Endothelial cell of umbilical vein (primary cell): ENCODE results near the gene CELSR1. TPM values are rescaled to one million over a fixed set of nuclear protein-coding genes. Genes with fewer than 3 reads are reported as not detected.

Source experiments
- BruUV-seq: library from RNA; stranded (reverse); fragments of 400-500 nt; replicated peaks from 2 replicates; lab custom pipeline; 2021; lab: Mats Ljungman, UMichigan
- CTCF ChIA-PET: fragments of 300-600, 350-600 bp; sonication (Branson Sonifier 250); formaldehyde crosslinking; loops from one replicate; lab custom pipeline; 2021; ENCODE audit warnings: antibody characterized with exemption, inconsistent platforms; lab: Charles Lee
- POLR2A ChIA-PET: fragments of 300-600, 350-600 bp; sonication (Branson Sonifier 250); formaldehyde crosslinking; loops from one replicate; lab custom pipeline; 2021; ENCODE audit warnings: antibody characterized with exemption, inconsistent platforms; lab: Charles Lee
- DNase-seq: peaks from one replicate; pipeline ENCODE4 v3.0.0-alpha.2; 2011; ENCODE audit warnings: low read depth, low spot score
- FAIRE-seq: peaks from 2 replicates; lab custom pipeline; 2011; peaks lifted over from hg19 to GRCh38; lab: Jason Lieb, UNC
- H2AFZ ChIP-seq: 2 replicates; pipeline ENCODE4 v1.6.0; 2012; ENCODE audit warnings: low read depth, low read length, control low read depth, inconsistent platforms
- H3K27ac ChIP-seq: 2 replicates; pipeline ENCODE4 v1.5.1; 2011; ENCODE audit warnings: low read depth, mild to moderate bottlenecking, control low read depth, low read length, moderate library complexity; ENCODE audit not compliant: insufficient read depth
- H3K27me3 ChIP-seq, 2 experiments: 2 replicates each; pipeline versions ENCODE4 v1.6.0 to v1.6.1; 2011; ENCODE audit warnings: low read length in 2 of 2, mixed read lengths in 1 of 2; ENCODE audit not compliant: control insufficient read depth in 2 of 2, insufficient read depth in 2 of 2
- H3K36me3 ChIP-seq, 2 experiments: 2 replicates in 1 of 2; 3 replicates in 1 of 2; pipeline ENCODE4 v1.5.1; 2011; ENCODE audit warnings: low read length in 2 of 2, mild to moderate bottlenecking in 1 of 2, moderate library complexity in 1 of 2; ENCODE audit not compliant: control insufficient read depth in 2 of 2, insufficient read depth in 2 of 2; ENCODE audit errors: extremely low read depth in 1 of 2
- H3K4me1 ChIP-seq: 3 replicates; pipeline ENCODE4 v1.5.1; 2011; ENCODE audit warnings: mild to moderate bottlenecking, low read length; ENCODE audit not compliant: control insufficient read depth, insufficient read depth; ENCODE audit errors: extremely low read depth
- H3K4me2 ChIP-seq: 2 replicates; pipeline ENCODE4 v1.6.1; 2011; ENCODE audit warnings: low read length, control low read depth, mixed read lengths; ENCODE audit not compliant: insufficient read depth
- H3K4me3 ChIP-seq, 3 experiments: fragments of 200-600 bp in 1 of 3; sonication (generic), shearing (Covaris generic) in 1 of 3; replicated peaks in 1 of 3; 2 replicates each; pipeline ENCODE4 v1.5.1; 2011 to 2016; ENCODE audit warnings: control low read depth in 3 of 3, low read length in 3 of 3, mild to moderate bottlenecking in 2 of 3, inconsistent platforms in 1 of 3, low read depth in 1 of 3, moderate library complexity in 1 of 3; ENCODE audit not compliant: insufficient read depth in 1 of 3
- H3K79me2 ChIP-seq: 2 replicates; pipeline ENCODE4 v1.6.0; 2012; ENCODE audit warnings: low read length, inconsistent platforms; ENCODE audit not compliant: control insufficient read depth, insufficient read depth
- H3K9ac ChIP-seq: replicated peaks from 2 replicates; pipeline ENCODE3; 2011; ENCODE audit warnings: low read length, control low read depth; ENCODE audit not compliant: insufficient read depth; ENCODE audit errors: extremely low read depth
- H3K9me1 ChIP-seq: replicated peaks from 3 replicates; pipeline ENCODE4 v1.6.0; 2011; ENCODE audit warnings: mild to moderate bottlenecking, low read length; ENCODE audit not compliant: control insufficient read depth, insufficient read depth; ENCODE audit errors: extremely low read depth
- H3K9me3 ChIP-seq: replicated peaks from 2 replicates; pipeline ENCODE4 v1.5.1; 2012; ENCODE audit warnings: low read length, inconsistent platforms; ENCODE audit not compliant: control insufficient read depth, insufficient read depth
- H4K20me1 ChIP-seq: replicated peaks from 2 replicates; pipeline ENCODE3; 2011; ENCODE audit warnings: mild to moderate bottlenecking, low read length; ENCODE audit not compliant: control insufficient read depth, insufficient read depth; ENCODE audit errors: extremely low read depth
- CTCF ChIP-seq, 2 donors: IDR thresholded peaks; 1 replicate in 1 of 2; 2 replicates in 1 of 2; pipeline ENCODE4 v1.5.1; 2011; ENCODE audit warnings: low read length in 2 of 2, mild to moderate bottlenecking in 2 of 2, moderate library complexity in 2 of 2, control low read depth in 1 of 2, inconsistent platforms in 1 of 2, low read depth in 1 of 2; ENCODE audit not compliant: insufficient read depth in 1 of 2; ENCODE audit errors: extremely low read depth in 1 of 2
- EZH2 ChIP-seq: IDR thresholded peaks from 2 replicates; pipeline ENCODE4 v1.6.1; 2012; ENCODE audit warnings: borderline replicate concordance, low read depth, mild to moderate bottlenecking, moderate library complexity, low read length, inconsistent platforms; ENCODE audit not compliant: severe bottlenecking
- FOS ChIP-seq: IDR thresholded peaks from 2 replicates; pipeline ENCODE4 v1.6.1; 2011; ENCODE audit warnings: mild to moderate bottlenecking, low read length, moderate library complexity, borderline replicate concordance; ENCODE audit not compliant: insufficient read depth
- GATA2 ChIP-seq: IDR thresholded peaks from 2 replicates; pipeline ENCODE4 v1.7.0; 2011; ENCODE audit warnings: low read depth, mild to moderate bottlenecking, moderate library complexity, mixed read lengths, low read length; ENCODE audit not compliant: insufficient read length, insufficient read depth
- JUN ChIP-seq: IDR thresholded peaks from 2 replicates; pipeline ENCODE4 v1.6.1; 2011; ENCODE audit warnings: borderline replicate concordance, low read depth; ENCODE audit not compliant: insufficient read length, insufficient read depth
- MYC ChIP-seq: IDR thresholded peaks from one replicate; pipeline ENCODE4 v1.6.1; 2011; ENCODE audit warnings: mild to moderate bottlenecking, low read depth, low read length
- POLR2A ChIP-seq: IDR thresholded peaks from 2 replicates; pipeline ENCODE4 v1.6.1; 2012; ENCODE audit warnings: low read depth, mild to moderate bottlenecking, control low read depth, low read length
- POLR2AphosphoS5 ChIP-seq: IDR thresholded peaks from 2 replicates; pipeline ENCODE4 v1.6.1; 2012; ENCODE audit warnings: low read depth, mild to moderate bottlenecking, control low read depth, low read length, moderate library complexity; ENCODE audit not compliant: insufficient read depth
- dilution Hi-C: fragments of 300-500 bp; cut with MboI; formaldehyde crosslinking; loops from one replicate; pipeline ENCODE4 v1.15.0; 2019; ENCODE audit warnings: low sequenced_read_pairs; ENCODE audit not compliant: extremely low pct_ligation_motif_present
- intact Hi-C: fragments of 100-400 bp; cut with micrococcal nuclease; formaldehyde crosslinking; loops from one replicate; pipeline ENCODE4 v1.10.0; 2022
- polyA plus RNA-seq, 4 experiments: library from polyadenylated mRNA; depleted of rRNA in 3 of 4; stranded (reverse) in 3 of 4; unstranded in 1 of 4; fragments of >200 nt; gene quantifications; 2 replicates each; pipeline versions ENCODE4 v1.2.1 to v1.2.3, GENCODE V29; 2011 to 2012; ENCODE audit warnings: missing spikeins in 1 of 4
- total RNA-seq: library from RNA; stranded (reverse); gene quantifications from 2 replicates; pipeline ENCODE4 v1.2.3, GENCODE V29; 2021
- TF ChIP-seq, protein P1 (sequence below): IDR thresholded peaks from 2 replicates; pipeline ENCODE4 v1.6.1; 2011; ENCODE audit not compliant: insufficient read depth, insufficient read length

CELSR1 gene
- total and polyA plus RNA-seq, 2 donors (not counting 3 experiments of a cell fraction or from before 2014, with no cell fraction given) = 3.7 to 5.4 TPM

DNA sequence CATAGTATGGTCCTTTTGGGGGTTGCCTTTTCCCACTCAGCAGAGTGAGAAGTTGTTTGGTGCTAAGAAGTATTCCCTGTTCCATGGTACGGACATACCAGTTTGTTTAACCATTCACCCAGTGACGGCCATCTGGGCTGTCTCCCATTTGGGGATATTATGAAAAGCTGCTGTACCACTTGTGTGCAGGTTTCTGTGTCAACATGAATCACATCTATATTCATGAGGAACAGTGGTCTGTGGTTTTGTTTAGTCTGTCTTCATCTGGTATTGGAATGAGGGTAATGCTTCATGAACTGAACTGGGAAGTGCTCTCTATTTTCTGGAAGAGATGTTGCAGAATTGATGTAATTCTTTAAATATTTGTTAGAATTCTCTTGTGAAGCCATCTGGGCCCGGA lies 112.4 kb downstream of the CELSR1 start:
- H3K36me3 ChIP-seq = no peaks in the 10 kb centered on the region
- H3K9ac ChIP-seq = no peak overlapping the region
- TF ChIP-seq POLR2A (no peak), GATA2 (no peak), MYC (no peak), CTCF (IDR thresholded peaks at IDR 0.05; ENCODE audit: extremely low read depth in 1 of 2, insufficient read depth in 1 of 2, low read depth in 1 of 2, low read length in 2 of 2) (no peak), FOS (no peak), JUN (no peak), EZH2 (no peak), POLR2AphosphoS5 (no peak)
- TF ChIP-seq, protein P1, sequence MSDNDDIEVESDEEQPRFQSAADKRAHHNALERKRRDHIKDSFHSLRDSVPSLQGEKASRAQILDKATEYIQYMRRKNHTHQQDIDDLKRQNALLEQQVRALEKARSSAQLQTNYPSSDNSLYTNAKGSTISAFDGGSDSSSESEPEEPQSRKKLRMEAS = no peak
- H3K9me1 ChIP-seq = no peaks in the 10 kb centered on the region
- DNase-seq (no peak), FAIRE-seq (no peak)
- H4K20me1 ChIP-seq = no peaks in the 10 kb centered on the region
- H3K9me3 ChIP-seq = no peaks in the 10 kb centered on the region
- CTCF ChIA-PET = no interaction called here
- no peaks in the 10 kb centered on the region for H3K27me3 ChIP-seq
- no peak overlapping the region for H2AFZ ChIP-seq
- no TSS peak for BruUV-seq
- dilution Hi-C loops (no loop called here), intact Hi-C loops (no loop called here)
- no peaks in the 10 kb centered on the region for H3K4me1 ChIP-seq
- POLR2A ChIA-PET = no interaction called here
- no peak overlapping the region for H3K4me2 ChIP-seq
- H3K79me2 ChIP-seq = no peaks in the 10 kb centered on the region
- H3K4me3 ChIP-seq = no peak overlapping the region
- H3K27ac ChIP-seq = no peak overlapping the region
